Keratinocyte (primary cell): Measurements from ENCODE around the gene MYO9A. TPM values are rescaled to one million over a fixed set of nuclear protein-coding genes. Genes with fewer than 3 reads are reported as not detected.

ENCODE experiments used
- DNase-seq: peaks from one replicate; pipeline ENCODE4 v3.0.0-alpha.2; 2011; ENCODE audit warnings: low read depth, missing footprints, low spot score
- FAIRE-seq: peaks from 2 replicates; lab custom pipeline; 2011; peaks lifted over from hg19 to GRCh38; lab: Jason Lieb, UNC
- H2AFZ ChIP-seq: 2 replicates; pipeline ENCODE4 v1.6.0; 2012; ENCODE audit warnings: low read length, control low read depth, inconsistent platforms; ENCODE audit not compliant: control insufficient read depth
- H3K27ac ChIP-seq: 2 replicates; pipeline ENCODE4 v1.5.1; 2011; ENCODE audit warnings: low read length; ENCODE audit not compliant: control insufficient read depth, insufficient read depth
- H3K27me3 ChIP-seq: 3 replicates; pipeline ENCODE4 v1.6.0; 2011; ENCODE audit warnings: low read length; ENCODE audit not compliant: control insufficient read depth, insufficient read depth; ENCODE audit errors: extremely low read depth
- H3K36me3 ChIP-seq, 2 experiments: 2 replicates in 1 of 2; 3 replicates in 1 of 2; pipeline ENCODE4 v1.5.1; 2011; ENCODE audit warnings: low read length in 2 of 2, mild to moderate bottlenecking in 1 of 2; ENCODE audit not compliant: control insufficient read depth in 2 of 2, insufficient read depth in 2 of 2; ENCODE audit errors: extremely low read depth in 1 of 2
- H3K4me1 ChIP-seq: 3 replicates; pipeline ENCODE4 v1.5.1; 2011; ENCODE audit warnings: low read length; ENCODE audit not compliant: control insufficient read depth, insufficient read depth; ENCODE audit errors: extremely low read depth
- H3K4me2 ChIP-seq: 3 replicates; pipeline ENCODE4 v1.6.0; 2011; ENCODE audit warnings: low read depth, low read length; ENCODE audit not compliant: control insufficient read depth, insufficient read depth; ENCODE audit errors: extremely low read depth
- H3K4me3 ChIP-seq, 3 experiments: fragments of 200-600 bp in 1 of 3; sonication (generic) in 1 of 3; 2 replicates in 2 of 3; 3 replicates in 1 of 3; pipeline ENCODE4 v1.5.1; 2011 to 2016; ENCODE audit warnings: low read length in 3 of 3, mild to moderate bottlenecking in 3 of 3, control low read depth in 2 of 3, inconsistent platforms in 1 of 3, low read depth in 1 of 3, mixed read lengths in 1 of 3, mixed run types in 1 of 3, moderate library complexity in 1 of 3; ENCODE audit not compliant: control insufficient read depth in 2 of 3, insufficient read depth in 2 of 3; ENCODE audit errors: extremely low read depth in 1 of 3
- H3K79me2 ChIP-seq: 2 replicates; pipeline ENCODE4 v1.6.0; 2012; ENCODE audit warnings: low read length; ENCODE audit not compliant: control insufficient read depth, insufficient read depth
- H3K9ac ChIP-seq: 3 replicates; pipeline ENCODE4 v1.6.0; 2011; ENCODE audit warnings: low read length; ENCODE audit not compliant: control insufficient read depth, insufficient read depth; ENCODE audit errors: extremely low read depth
- H3K9me1 ChIP-seq: 3 replicates; pipeline ENCODE4 v1.6.0; 2011; ENCODE audit warnings: low read length; ENCODE audit not compliant: control insufficient read depth, insufficient read depth; ENCODE audit errors: extremely low read depth
- H3K9me3 ChIP-seq: 2 replicates; pipeline ENCODE4 v1.5.1; 2012; ENCODE audit warnings: low read depth, low read length; ENCODE audit not compliant: control insufficient read depth
- H4K20me1 ChIP-seq: 3 replicates; pipeline ENCODE4 v1.6.0; 2011; ENCODE audit warnings: low read length; ENCODE audit not compliant: control insufficient read depth, insufficient read depth; ENCODE audit errors: extremely low read depth
- CTCF ChIP-seq, 3 experiments: IDR thresholded peaks in 1 of 3; conservative IDR thresholded peaks in 1 of 3; optimal IDR thresholded peaks in 1 of 3; 2 replicates in 2 of 3; 3 replicates in 1 of 3; pipeline versions ENCODE3 to v1.5.1; 2011; ENCODE audit warnings: low read length in 3 of 3, mild to moderate bottlenecking in 3 of 3, moderate library complexity in 2 of 3, control low read depth in 1 of 3, inconsistent platforms in 1 of 3; ENCODE audit not compliant: insufficient read depth in 2 of 3; ENCODE audit errors: extremely low read depth in 1 of 3
- EZH2 ChIP-seq: IDR thresholded peaks from one replicate; pipeline ENCODE4 v1.6.1; 2012; ENCODE audit warnings: inconsistent platforms, mild to moderate bottlenecking, low read length, moderate library complexity
- dilution Hi-C: fragments of 300-500 bp; cut with MboI; formaldehyde crosslinking; loops from one replicate; pipeline ENCODE4 v1.7.0; 2020; ENCODE audit warnings: low sequenced_read_pairs; ENCODE audit not compliant: extremely low pct_ligation_motif_present
- polyA plus RNA-seq, 5 experiments: library from polyadenylated mRNA; depleted of rRNA in 3 of 5; stranded (reverse) in 3 of 5; stranded (forward) in 1 of 5; unstranded in 1 of 5; fragments of >200 nt; gene quantifications; 1 replicate in 1 of 5; 2 replicates in 3 of 5; 3 replicates in 1 of 5; pipeline versions ENCODE4 v1.2.1 to v1.2.3, GENCODE V29; 2011 to 2012; ENCODE audit warnings: missing spikeins in 2 of 5, low read depth in 1 of 5, low replicate concordance in 1 of 5

Gene MYO9A
- polyA plus RNA-seq, 1 donor (not counting 4 experiments of a cell fraction or from before 2014, with no cell fraction given): 10.6 TPM

GRCh38 chr15:71812966-71813722 lies 304.8 kb downstream of the MYO9A start:
- Histone ChIP-seq H3K9me3 (no peaks in the 10 kb centered on the region), H4K20me1 (no peaks in the 10 kb centered on the region), H3K9ac (no peak overlapping the region), H3K27me3 (no peaks in the 10 kb centered on the region), H3K4me3 (no peak overlapping the region), H2AFZ (no peak overlapping the region), H3K36me3 (peaks cover 0 to 9% of the 10 kb centered on the region in 2 experiments), H3K79me2 (no peaks in the 10 kb centered on the region), H3K9me1 (no peaks in the 10 kb centered on the region), H3K27ac (no peak overlapping the region), H3K4me1 (no peaks in the 10 kb centered on the region), H3K4me2 (no peak overlapping the region)
- TF ChIP-seq EZH2 (no peak), CTCF (optimal IDR thresholded peaks at IDR 0.05 in 1 of 3, IDR thresholded peaks at IDR 0.05 in 1 of 3, conservative IDR thresholded peaks at IDR 0.05 in 1 of 3; ENCODE audit: extremely low read depth in 1 of 3, insufficient read depth in 2 of 3, low read length in 3 of 3) (no peak)
- dilution Hi-C loops: no loop called here
- FAIRE-seq (no peak), DNase-seq (no peak)

GRCh38 chr15:71811752-71812735 lies 305.9 kb downstream of the MYO9A start:
- DNase-seq (no peak), FAIRE-seq (no peak)
- Histone ChIP-seq H3K4me3 (no peak overlapping the region), H3K36me3 (peaks cover 0 to 6% of the 10 kb centered on the region in 2 experiments), H4K20me1 (no peaks in the 10 kb centered on the region), H3K79me2 (no peaks in the 10 kb centered on the region), H3K9me3 (no peaks in the 10 kb centered on the region), H2AFZ (no peak overlapping the region), H3K9me1 (no peaks in the 10 kb centered on the region), H3K4me2 (no peak overlapping the region), H3K9ac (no peak overlapping the region), H3K27ac (no peak overlapping the region), H3K4me1 (peaks cover 3% of the 10 kb centered on the region), H3K27me3 (no peaks in the 10 kb centered on the region)
- TF ChIP-seq CTCF (optimal IDR thresholded peaks at IDR 0.05 in 1 of 3, IDR thresholded peaks at IDR 0.05 in 1 of 3, conservative IDR thresholded peaks at IDR 0.05 in 1 of 3; ENCODE audit: extremely low read depth in 1 of 3, insufficient read depth in 2 of 3, low read length in 3 of 3): no peak
- TF ChIP-seq EZH2: no peak
- dilution Hi-C loops: no loop called here
